ENCODE results near the gene MYL12A.

DNA sequence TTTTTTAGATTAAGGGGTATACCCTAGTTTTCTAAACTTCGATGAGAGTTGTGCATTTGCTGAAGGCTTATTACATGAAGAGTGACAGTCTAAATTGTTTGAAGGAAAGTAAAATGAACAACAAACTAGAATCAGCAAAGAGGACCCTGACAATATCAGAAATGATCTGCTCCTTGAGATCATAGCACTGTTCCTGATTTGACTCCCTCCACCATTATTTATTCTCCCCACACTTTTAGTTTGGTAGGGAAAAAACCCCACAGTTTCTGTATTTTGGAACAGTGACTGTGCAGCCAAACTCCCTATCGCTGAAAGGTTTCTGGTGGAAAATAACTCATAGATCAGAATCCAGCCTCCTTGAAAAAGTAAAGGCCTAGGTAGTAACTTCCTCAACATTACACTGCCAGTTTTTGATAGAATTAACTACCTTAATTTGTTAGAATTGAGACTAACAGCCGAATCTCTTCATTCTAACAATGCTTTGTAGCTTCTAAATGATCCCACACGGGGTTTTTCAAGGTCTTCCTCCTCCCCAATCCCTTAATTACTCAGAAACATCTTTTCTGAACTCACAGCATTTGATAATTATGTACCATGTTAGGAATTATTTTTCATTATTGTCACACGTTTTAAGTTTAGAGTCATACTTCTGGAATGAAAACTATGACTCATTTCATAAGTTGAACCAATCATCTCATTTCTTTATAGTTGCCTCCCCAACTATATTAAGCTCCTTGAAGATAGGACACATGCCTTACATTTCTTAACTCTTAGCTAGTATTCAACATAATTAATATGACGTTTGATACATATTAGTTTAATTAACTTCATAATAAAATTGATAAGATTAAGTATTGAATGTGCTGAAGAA lies 2.9 kb downstream of the MYL12A start:
- TF ChIP-seq, protein P1, sequence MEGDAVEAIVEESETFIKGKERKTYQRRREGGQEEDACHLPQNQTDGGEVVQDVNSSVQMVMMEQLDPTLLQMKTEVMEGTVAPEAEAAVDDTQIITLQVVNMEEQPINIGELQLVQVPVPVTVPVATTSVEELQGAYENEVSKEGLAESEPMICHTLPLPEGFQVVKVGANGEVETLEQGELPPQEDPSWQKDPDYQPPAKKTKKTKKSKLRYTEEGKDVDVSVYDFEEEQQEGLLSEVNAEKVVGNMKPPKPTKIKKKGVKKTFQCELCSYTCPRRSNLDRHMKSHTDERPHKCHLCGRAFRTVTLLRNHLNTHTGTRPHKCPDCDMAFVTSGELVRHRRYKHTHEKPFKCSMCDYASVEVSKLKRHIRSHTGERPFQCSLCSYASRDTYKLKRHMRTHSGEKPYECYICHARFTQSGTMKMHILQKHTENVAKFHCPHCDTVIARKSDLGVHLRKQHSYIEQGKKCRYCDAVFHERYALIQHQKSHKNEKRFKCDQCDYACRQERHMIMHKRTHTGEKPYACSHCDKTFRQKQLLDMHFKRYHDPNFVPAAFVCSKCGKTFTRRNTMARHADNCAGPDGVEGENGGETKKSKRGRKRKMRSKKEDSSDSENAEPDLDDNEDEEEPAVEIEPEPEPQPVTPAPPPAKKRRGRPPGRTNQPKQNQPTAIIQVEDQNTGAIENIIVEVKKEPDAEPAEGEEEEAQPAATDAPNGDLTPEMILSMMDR (IDR thresholded peaks at IDR 0.05; ENCODE audit: low read length): no peak
- no peak for TF ChIP-seq EZH2 (IDR thresholded peaks at IDR 0.05; ENCODE audit: borderline replicate concordance, low read length)

Measured in OCI-LY1 (cell line).